Liver (tissue), 9 donors: ENCODE data around the gene RNF19B. TPM values are rescaled to one million over a fixed set of nuclear protein-coding genes. Genes with fewer than 3 reads are reported as not detected.

Experiments
- DNase-seq: peaks from one replicate; pipeline ENCODE4 v3.0.0-alpha.2; 2017; ENCODE audit warnings: low spot score
- H3K27ac ChIP-seq, 2 donors: one replicate each; pipeline ENCODE4 v1.7.0; 2013; ENCODE audit warnings: inconsistent platforms in 2 of 2, low read length in 2 of 2, control low read depth in 1 of 2, low read depth in 1 of 2, mild to moderate bottlenecking in 1 of 2
- H3K27me3 ChIP-seq, 4 donors: one replicate each; pipeline versions ENCODE4 v1.6.1 to v1.7.0; 2013; ENCODE audit warnings: low read length in 3 of 4, inconsistent platforms in 1 of 4, mild to moderate bottlenecking in 1 of 4, moderate library complexity in 1 of 4; ENCODE audit not compliant: control insufficient read depth in 4 of 4, insufficient read depth in 4 of 4
- H3K36me3 ChIP-seq, 4 donors: one replicate each; pipeline versions ENCODE4 v1.6.1 to v1.7.0; 2013; ENCODE audit warnings: low read length in 3 of 4, mild to moderate bottlenecking in 3 of 4, low read depth in 1 of 4, moderate library complexity in 1 of 4; ENCODE audit not compliant: control insufficient read depth in 4 of 4, insufficient read depth in 3 of 4
- H3K4me1 ChIP-seq, 4 donors: one replicate each; pipeline versions ENCODE4 v1.6.1 to v1.7.0; 2013; ENCODE audit warnings: low read length in 3 of 4, mild to moderate bottlenecking in 3 of 4, moderate library complexity in 1 of 4; ENCODE audit not compliant: control insufficient read depth in 4 of 4, insufficient read depth in 4 of 4
- H3K4me3 ChIP-seq, 3 donors: one replicate each; pipeline versions ENCODE4 v1.6.1 to v1.7.0; 2013; ENCODE audit warnings: low read length in 3 of 3, control low read depth in 1 of 3, low read depth in 1 of 3, mild to moderate bottlenecking in 1 of 3
- H3K9ac ChIP-seq, 2 donors: one replicate each; pipeline ENCODE4 v1.7.0; 2013; ENCODE audit warnings: low read length in 2 of 2, mild to moderate bottlenecking in 2 of 2, moderate library complexity in 2 of 2, control low read depth in 1 of 2, low read depth in 1 of 2
- H3K9me3 ChIP-seq, 4 donors: one replicate each; pipeline versions ENCODE4 v1.6.1 to v1.7.0; 2013; ENCODE audit warnings: low read length in 3 of 4; ENCODE audit not compliant: control insufficient read depth in 4 of 4
- ATF3 ChIP-seq: IDR thresholded peaks from 2 replicates; pipeline ENCODE4 v1.6.1; 2016; ENCODE audit warnings: antibody characterized with exemption
- CTCF ChIP-seq: fragments of 150-350 bp; IDR thresholded peaks from 2 replicates; pipeline ENCODE4 v1.5.1; 2017; ENCODE audit warnings: improper control_type of control experiment, low read depth, low read length; ENCODE audit not compliant: missing input control
- EGR1 ChIP-seq, 2 donors: IDR thresholded peaks; 2 replicates each; pipeline ENCODE4 v1.6.1; 2016 to 2018; ENCODE audit warnings: antibody characterized with exemption in 2 of 2, low read depth in 2 of 2
- FOXA1 ChIP-seq: IDR thresholded peaks from 2 replicates; pipeline ENCODE4 v1.6.1; 2016; ENCODE audit warnings: antibody characterized with exemption
- FOXA2 ChIP-seq: IDR thresholded peaks from 2 replicates; pipeline ENCODE4 v1.6.1; 2016; ENCODE audit warnings: antibody characterized with exemption
- GABPA ChIP-seq, 2 donors: IDR thresholded peaks in 1 of 2; conservative IDR thresholded peaks in 1 of 2; 2 replicates each; pipeline ENCODE4 v1.6.1; 2016; ENCODE audit warnings: antibody characterized with exemption in 2 of 2, mild to moderate bottlenecking in 1 of 2, moderate library complexity in 1 of 2
- HNF4A ChIP-seq, 2 donors: conservative IDR thresholded peaks; 2 replicates each; pipeline ENCODE4 v1.6.1; 2016; ENCODE audit warnings: antibody characterized with exemption in 2 of 2, mild to moderate bottlenecking in 2 of 2
- HNF4G ChIP-seq: IDR thresholded peaks from 2 replicates; pipeline ENCODE4 v1.6.1; 2016; ENCODE audit warnings: antibody characterized with exemption
- JUND ChIP-seq, 2 donors: IDR thresholded peaks; 2 replicates each; pipeline ENCODE4 v1.6.1; 2016; ENCODE audit warnings: antibody characterized with exemption in 2 of 2
- MAX ChIP-seq: IDR thresholded peaks from 2 replicates; pipeline ENCODE4 v1.6.1; 2016; ENCODE audit warnings: antibody characterized with exemption
- NR2F2 ChIP-seq: IDR thresholded peaks from 2 replicates; pipeline ENCODE4 v1.6.1; 2016; ENCODE audit warnings: antibody characterized with exemption
- RAD21 ChIP-seq, 2 donors: IDR thresholded peaks; 2 replicates each; pipeline ENCODE4 v1.6.1; 2016; ENCODE audit warnings: antibody characterized with exemption in 2 of 2, mild to moderate bottlenecking in 2 of 2
- REST ChIP-seq: IDR thresholded peaks from 2 replicates; pipeline ENCODE4 v1.6.1; 2016; ENCODE audit warnings: antibody characterized with exemption, mild to moderate bottlenecking
- RXRA ChIP-seq, 2 donors: IDR thresholded peaks; 2 replicates each; pipeline ENCODE4 v1.6.1; 2017 to 2018; ENCODE audit warnings: antibody characterized with exemption in 2 of 2, mild to moderate bottlenecking in 1 of 2
- SP1 ChIP-seq: IDR thresholded peaks from 2 replicates; pipeline ENCODE4 v1.6.1; 2018; ENCODE audit warnings: antibody characterized with exemption, mild to moderate bottlenecking
- TAF1 ChIP-seq: conservative IDR thresholded peaks from 2 replicates; pipeline ENCODE4 v1.6.1; 2016; ENCODE audit warnings: antibody characterized with exemption, mild to moderate bottlenecking
- YY1 ChIP-seq: IDR thresholded peaks from 2 replicates; pipeline ENCODE4 v1.6.1; 2016; ENCODE audit warnings: antibody characterized with exemption, mild to moderate bottlenecking
- ZBTB33 ChIP-seq: IDR thresholded peaks from 2 replicates; pipeline ENCODE4 v1.6.1; 2016; ENCODE audit warnings: antibody characterized with exemption
- WGBS: extraction: QIAGEN DNeasy Blood & Tissue Kit; methylation state at CpG from one replicate; pipeline ENCODE4 v1.1.7; 2013; 5-methylcytosine and 5-hydroxymethylcytosine counted together
- polyA plus RNA-seq, 2 donors: library from polyadenylated mRNA; stranded (reverse) in 1 of 2; unstranded in 1 of 2; fragments of 200-250 nt in 1 of 2; fragments of >200 nt in 1 of 2; fragmentation: Nextera tagmentation in 1 of 2; extraction: Ambion mirVana in 1 of 2; gene quantifications; one replicate each; pipeline versions ENCODE4 v1.2.1 to v1.2.3, GENCODE V29; 2013 to 2015
- total RNA-seq, 2 donors: library from RNA; depleted of rRNA; stranded (reverse); fragments of >200 nt; gene quantifications; one replicate each; pipeline ENCODE4 v1.2.3, GENCODE V29; 2014
- donor health status: healthy.
- donor health status: healthy.
- donor health status: healthy.
- donor health status: healthy.
- donor health status: healthy.

RNF19B gene
- total and polyA plus RNA-seq, 4 donors: 2.2 to 8.3 (median 5.0) TPM

GRCh38 chr1:33004613-33005012 is 40.0 kb upstream of the RNF19B start:
- no peak for TF ChIP-seq HNF4A (conservative IDR thresholded peaks at IDR 0.05)
- TF ChIP-seq HNF4G: no peak
- TF ChIP-seq JUND (IDR thresholded peaks at IDR 0.05): no peak
- no peak for TF ChIP-seq RXRA (IDR thresholded peaks at IDR 0.05)
- TF ChIP-seq EGR1 (IDR thresholded peaks at IDR 0.05; ENCODE audit: low read depth in 2 of 2): no peak
- no peaks in the 10 kb centered on the region for H3K27me3 ChIP-seq
- 95% methylated on average over 2 of the region's 2 CpGs for WGBS
- H3K9me3 ChIP-seq: no peaks in the 10 kb centered on the region
- H3K9ac ChIP-seq: no peak overlapping the region
- H3K4me3 ChIP-seq: no peak overlapping the region
- DNase-seq: no peak
- peaks cover 10 to 42% (median 24%) of the 10 kb centered on the region in 4 donors for H3K4me1 ChIP-seq
- no peak overlapping the region for H3K27ac ChIP-seq
- peaks cover 3 to 12% (median 8%) of the 10 kb centered on the region in 4 donors for H3K36me3 ChIP-seq

- H3K4me3 ChIP-seq: no peak overlapping the region
- H3K9me3 ChIP-seq: no peaks in the 10 kb centered on the region
- H3K4me1 ChIP-seq: peaks cover 13 to 42% (median 27%) of the 10 kb centered on the region in 4 donors
- H3K9ac ChIP-seq: no peak overlapping the region
- TF ChIP-seq JUND (IDR thresholded peaks at IDR 0.05) (no peak), HNF4A (conservative IDR thresholded peaks at IDR 0.05) (no peak), ZBTB33 (no peak), SP1 (no peak), TAF1 (no peak), FOXA1 (no peak), REST (no peak), EGR1 (IDR thresholded peaks at IDR 0.05; ENCODE audit: low read depth in 2 of 2) (no peak), RAD21 (IDR thresholded peaks at IDR 0.05) (no peak), FOXA2 (no peak), YY1 (no peak), HNF4G (no peak), MAX (no peak), CTCF (no peak), RXRA (IDR thresholded peaks at IDR 0.05) (no peak), NR2F2 (no peak), GABPA (IDR thresholded peaks at IDR 0.05 in 1 of 2, conservative IDR thresholded peaks at IDR 0.05 in 1 of 2) (no peak), ATF3 (no peak)
- peaks cover 3 to 12% (median 6%) of the 10 kb centered on the region in 4 donors for H3K36me3 ChIP-seq
- DNase-seq: no peak
- no peaks in the 10 kb centered on the region for H3K27me3 ChIP-seq
- no peak overlapping the region for H3K27ac ChIP-seq
- 95% methylated on average over 4 of the region's 4 CpGs for WGBS
These were observed 39.0 kb upstream of the RNF19B start for GRCh38 chr1:33003657-33004056.
